COLO668 (cell line): ENCODE measurements around the gene NEGR1.
"Not testable (repeated sequence)": the region's sequence is repeated elsewhere in the genome, so short reads cannot be mapped to it uniquely, and the experiment has no call there.

Experiments used
- DNase-seq: peaks from one replicate; lab custom pipeline; 2025; ENCODE audit not compliant: unreplicated experiment; lab: John Stamatoyannopoulos, UW

The NEGR1 gene

DNA sequence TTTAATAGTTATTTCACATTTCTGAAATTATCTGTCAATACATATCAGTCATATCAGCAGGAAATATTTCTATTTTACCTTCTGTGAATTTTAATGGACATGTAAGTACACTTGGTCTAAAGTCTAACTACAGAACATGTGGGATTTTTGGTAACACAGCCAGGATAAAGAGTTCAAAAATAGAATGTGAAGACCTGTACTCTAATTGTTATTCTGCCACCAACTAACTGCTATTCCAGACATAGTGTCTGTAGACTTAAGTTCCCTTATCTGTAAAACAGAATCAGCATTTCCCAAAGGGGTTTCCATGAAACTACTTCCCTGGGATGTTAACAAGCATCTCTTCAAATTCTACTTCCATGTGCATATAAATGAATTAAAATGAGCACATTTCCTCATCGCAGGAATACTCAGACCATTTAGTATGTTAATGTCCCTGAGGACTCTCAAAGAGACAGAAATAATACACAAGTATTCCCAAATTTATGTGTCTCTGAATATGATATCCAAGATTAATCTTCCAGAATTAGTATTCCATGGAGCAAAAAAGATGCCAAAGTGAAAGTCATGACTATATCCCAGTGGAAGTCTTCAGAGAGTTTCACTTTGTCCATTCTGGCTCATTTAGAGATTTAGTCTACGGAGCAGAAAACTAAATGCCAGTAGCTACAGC lies 325.6 kb downstream of the NEGR1 start:
- DNase-seq: no peak

GRCh38 chr1:71950579-71950978 lies 331.8 kb downstream of the NEGR1 start:
- DNase-seq: no peak

DNA sequence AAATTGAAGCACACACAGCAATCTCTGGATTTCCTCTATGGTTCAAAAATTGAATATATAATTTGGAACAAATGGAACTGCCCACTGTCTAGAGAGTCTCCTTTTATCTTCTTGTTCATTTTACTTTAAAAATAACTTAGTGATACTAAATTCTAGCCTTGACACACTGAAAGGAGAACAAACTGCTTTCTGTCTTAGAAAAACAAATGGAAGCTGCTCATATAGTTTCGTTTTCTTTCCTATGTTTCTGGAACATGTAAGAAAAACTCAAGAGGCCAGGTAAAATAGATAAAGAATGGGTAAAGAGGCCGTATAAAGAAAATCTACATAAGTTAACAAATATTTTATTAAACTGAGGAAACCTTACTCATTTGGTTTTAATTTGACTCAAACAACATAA lies 332.7 kb downstream of the NEGR1 start:
- DNase-seq: no peak

GRCh38 chr1:71948561-71948960 lies 333.8 kb downstream of the NEGR1 start:
- no peak for DNase-seq

GRCh38 chr1:71944006-71944405 lies 338.3 kb downstream of the NEGR1 start:
- DNase-seq: no peak

- DNase-seq: no peak
These were observed 342.1 kb downstream of the NEGR1 start for GRCh38 chr1:71940261-71940660.

- no peak for DNase-seq
These were observed 351.8 kb downstream of the NEGR1 start for GRCh38 chr1:71930511-71930910.

DNA sequence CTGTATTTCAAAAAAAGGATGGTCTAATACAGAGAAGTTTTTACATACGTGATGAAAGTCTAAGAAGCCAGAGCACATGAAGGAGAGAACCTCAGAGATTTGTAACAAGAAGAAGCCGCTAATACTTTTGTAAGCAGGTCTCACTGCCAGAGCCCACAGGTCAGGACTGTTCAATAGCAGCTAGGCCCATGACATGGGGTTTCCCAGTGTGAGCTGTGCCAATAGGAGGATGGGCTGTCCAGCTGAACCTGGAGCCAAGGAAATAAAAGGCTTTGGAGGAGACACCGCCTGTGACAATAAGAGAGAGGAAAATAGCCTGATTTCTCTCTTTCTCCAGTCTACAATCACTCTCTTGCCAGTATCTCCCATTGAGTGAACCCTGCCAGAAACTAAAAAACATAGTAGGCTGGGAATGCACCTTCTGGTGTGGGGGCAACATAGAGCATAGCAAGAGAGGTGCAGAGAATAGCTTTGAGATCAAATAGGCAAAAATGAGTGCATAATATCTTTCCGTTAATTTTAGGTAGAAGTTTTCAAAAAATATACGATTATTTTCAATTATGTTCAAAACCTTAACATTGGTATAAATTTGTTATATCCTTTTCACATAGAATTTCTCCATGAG lies 360.3 kb downstream of the NEGR1 start:
- no peak for DNase-seq

DNA sequence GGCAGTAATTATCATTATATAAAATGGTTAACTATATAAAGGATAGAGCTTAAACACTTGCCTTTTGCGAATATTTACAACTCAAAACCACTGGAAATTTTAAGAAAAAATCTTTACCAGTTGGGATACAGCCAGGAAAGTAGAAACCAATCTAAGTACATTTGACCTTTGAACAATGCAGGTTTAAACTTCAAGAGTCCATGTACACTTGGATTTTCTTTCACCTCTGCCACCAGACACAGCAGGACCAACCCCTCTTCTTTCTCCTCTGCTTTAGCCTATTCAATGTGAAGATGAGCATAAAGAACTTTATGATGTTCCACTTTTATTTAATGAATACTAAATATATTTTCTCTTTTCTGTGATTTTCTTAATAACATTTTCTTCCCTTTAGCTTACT lies 361.1 kb downstream of the NEGR1 start:
- DNase-seq: no peak

DNA sequence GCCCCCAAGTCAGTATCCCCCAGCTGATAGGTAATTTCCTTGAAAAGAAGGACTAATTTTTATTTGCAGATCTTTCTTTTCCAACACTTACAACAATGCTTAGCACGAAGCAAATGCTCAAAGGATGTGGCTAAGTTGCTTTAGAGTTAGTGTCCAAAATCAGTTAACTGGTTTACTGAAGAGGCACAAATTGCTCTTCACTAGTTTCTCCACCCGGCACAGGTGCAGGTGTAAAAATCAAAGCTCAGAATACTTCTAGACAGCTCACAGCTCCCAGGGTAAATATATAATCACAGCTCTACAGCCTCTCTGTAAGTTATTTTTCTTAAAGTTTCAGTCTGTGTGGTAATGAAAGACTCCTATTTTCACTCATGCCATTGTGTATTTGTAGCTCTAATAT lies 361.8 kb downstream of the NEGR1 start:
- no peak for DNase-seq

GRCh38 chr1:71919811-71920509 lies 362.4 kb downstream of the NEGR1 start:
- no peak for DNase-seq

DNA sequence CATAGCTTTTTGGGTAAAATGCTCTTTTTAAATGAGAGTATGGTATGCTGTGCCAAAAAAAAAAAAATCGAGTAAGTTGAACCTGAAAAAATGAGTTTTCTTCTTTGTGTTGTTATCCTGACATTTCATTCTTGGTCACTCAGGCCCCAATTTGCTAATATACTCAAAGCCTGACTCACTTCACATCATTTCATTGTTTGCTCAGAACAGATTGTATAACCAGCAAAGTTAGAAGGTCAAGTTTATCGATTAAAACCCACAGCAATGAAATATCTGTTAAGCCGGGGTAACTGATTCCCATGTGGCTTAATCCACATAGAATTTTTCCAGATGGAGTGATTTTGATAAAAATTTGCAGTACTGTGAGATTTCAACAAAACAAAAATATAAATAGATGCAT lies 363.7 kb downstream of the NEGR1 start:
- no peak for DNase-seq

DNA sequence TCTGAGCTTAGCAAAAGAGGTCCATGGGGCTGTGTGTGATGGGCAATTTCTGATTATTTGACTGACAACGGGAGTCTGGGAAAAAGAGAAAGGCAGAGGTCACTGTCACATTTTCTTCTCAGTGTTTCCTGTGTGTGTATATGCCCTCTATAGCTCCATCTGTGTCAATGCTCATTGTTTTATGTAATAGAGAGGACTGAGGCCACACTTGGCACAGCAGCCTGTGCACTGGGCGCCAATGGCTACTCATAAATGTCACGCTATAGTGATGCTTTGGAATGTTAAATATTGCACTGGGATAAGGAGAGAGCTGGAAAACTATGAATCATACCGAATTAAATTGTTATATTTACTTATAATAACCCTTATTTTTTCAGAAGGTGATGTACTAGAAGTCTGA lies 365.4 kb downstream of the NEGR1 start:
- DNase-seq: no peak

DNA sequence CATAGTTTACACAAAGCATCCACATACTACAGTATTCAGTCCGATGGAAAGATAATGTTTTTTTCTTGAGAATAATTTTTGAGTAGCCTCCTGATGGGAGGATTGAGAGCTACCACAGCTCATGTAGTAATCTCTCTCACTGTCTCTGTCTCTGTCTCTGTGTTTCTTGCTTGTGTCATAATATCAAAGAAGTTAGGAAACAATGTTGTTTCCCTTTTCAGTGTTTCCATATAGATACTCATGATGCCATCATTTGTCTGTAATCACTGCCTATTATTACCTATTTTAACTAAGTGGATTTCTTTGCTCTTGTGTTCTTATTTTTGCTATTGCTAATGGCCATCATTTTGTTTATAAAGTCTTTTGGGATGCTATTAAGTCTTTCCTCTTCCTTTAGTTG lies 367.7 kb downstream of the NEGR1 start:
- no peak for DNase-seq

- DNase-seq: no peak
These were observed 373.4 kb downstream of the NEGR1 start for GRCh38 chr1:71908871-71909390.

DNA sequence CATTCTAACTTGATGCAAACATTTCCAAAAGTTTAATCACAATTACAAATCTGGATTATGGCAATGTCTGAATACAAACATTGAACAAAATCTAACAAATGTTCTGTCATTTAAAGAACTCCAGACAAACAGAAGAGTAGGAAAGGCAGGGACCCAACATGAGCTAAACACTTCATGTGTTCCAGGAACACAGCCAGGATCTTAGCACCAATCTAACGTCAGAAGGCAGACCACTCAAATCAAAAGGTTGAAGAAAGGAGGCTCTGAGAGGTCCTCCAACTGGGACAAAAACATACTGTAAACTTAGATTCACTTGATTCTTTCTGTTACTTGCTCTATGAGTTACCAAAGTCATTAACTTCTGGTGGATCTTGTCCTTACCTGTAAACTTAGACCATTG lies 374.0 kb downstream of the NEGR1 start:
- no peak for DNase-seq

- no peak for DNase-seq
These were observed 382.5 kb downstream of the NEGR1 start for GRCh38 chr1:71899881-71900280.

GRCh38 chr1:71888166-71888565 lies 394.2 kb downstream of the NEGR1 start:
- not testable (repeated sequence) for DNase-seq

GRCh38 chr1:71885171-71885570 lies 397.2 kb downstream of the NEGR1 start:
- no peak for DNase-seq

GRCh38 chr1:71882637-71883036 lies 399.7 kb downstream of the NEGR1 start:
- DNase-seq: no peak

- no peak for DNase-seq
These were observed 400.1 kb downstream of the NEGR1 start for GRCh38 chr1:71882226-71882625.

GRCh38 chr1:71881611-71882010 lies 400.7 kb downstream of the NEGR1 start:
- DNase-seq: no peak
